ENCODE results near the gene MAP2K3. TPM values are rescaled to one million over a fixed set of nuclear protein-coding genes. Genes with fewer than 3 reads are reported as not detected.

MAP2K3 gene
- total and polyA plus RNA-seq, 4 donors, result 36.4 to 111 (median 76.7) TPM

GRCh38 chr17:21246698-21247097 is 37.8 kb upstream of the MAP2K3 start:
- DNase-seq (no peak), ATAC-seq (ENCODE audit: insufficient read depth, low FRiP score) (no peak)
- no peak overlapping the region for H3K27ac ChIP-seq (ENCODE audit: low read depth in 1 of 2, low read length in 1 of 2)
- H3K27me3 ChIP-seq (ENCODE audit: control insufficient read depth in 3 of 3, insufficient read depth in 3 of 3, low read length in 2 of 3), result no peaks in the 10 kb centered on the region
- no peak overlapping the region for H3K9ac ChIP-seq (ENCODE audit: insufficient read depth in 1 of 2, low read length in 2 of 2)
- H3K4me1 ChIP-seq (ENCODE audit: control insufficient read depth in 5 of 5, insufficient read depth in 5 of 5, low read length in 5 of 5), result peaks cover 0 to 9% (median 0%) of the 10 kb centered on the region in 5 donors
- WGBS, 2 donors, result 96 to 98% methylated on average over 4 of the region's 4 CpGs
- no peak overlapping the region for H3K4me3 ChIP-seq
- no peak for TF ChIP-seq CTCF (IDR thresholded peaks at IDR 0.05; ENCODE audit: control extremely low read depth, extremely low read depth)
- H3K9me3 ChIP-seq (ENCODE audit: control insufficient read depth in 4 of 4, insufficient read depth in 3 of 4, low read length in 3 of 4), result no peaks in the 10 kb centered on the region
- H3K36me3 ChIP-seq (ENCODE audit: control insufficient read depth in 4 of 4, insufficient read depth in 4 of 4, low read length in 4 of 4), result peaks cover 0 to 19% (median 0%) of the 10 kb centered on the region in 4 donors

- Histone ChIP-seq H3K27me3 (ENCODE audit: control insufficient read depth in 3 of 3, insufficient read depth in 3 of 3, low read length in 2 of 3) (no peaks in the 10 kb centered on the region), H3K9me3 (ENCODE audit: control insufficient read depth in 4 of 4, insufficient read depth in 3 of 4, low read length in 3 of 4) (no peaks in the 10 kb centered on the region), H3K9ac (ENCODE audit: insufficient read depth in 1 of 2, low read length in 2 of 2) (no peak overlapping the region), H3K36me3 (ENCODE audit: control insufficient read depth in 4 of 4, insufficient read depth in 4 of 4, low read length in 4 of 4) (peaks cover 0 to 9% (median 0%) of the 10 kb centered on the region in 4 donors), H3K27ac (ENCODE audit: low read depth in 1 of 2, low read length in 1 of 2) (no peak overlapping the region), H3K4me3 (no peak overlapping the region), H3K4me1 (ENCODE audit: control insufficient read depth in 5 of 5, insufficient read depth in 5 of 5, low read length in 5 of 5) (peaks cover 0 to 9% (median 3%) of the 10 kb centered on the region in 5 donors)
- WGBS, 2 donors, result 89 to 92% methylated on average over 12 of the region's 12 CpGs
- ATAC-seq (ENCODE audit: insufficient read depth, low FRiP score) (no peak), DNase-seq (no peak)
- no peak for TF ChIP-seq CTCF (IDR thresholded peaks at IDR 0.05; ENCODE audit: control extremely low read depth, extremely low read depth)
Observed at GRCh38 chr17:21247552-21248258, 36.8 kb upstream of the MAP2K3 start.

GRCh38 chr17:21248500-21248899 is 36.0 kb upstream of the MAP2K3 start:
- Histone ChIP-seq H3K27ac (ENCODE audit: low read depth in 1 of 2, low read length in 1 of 2) (no peak overlapping the region), H3K9ac (ENCODE audit: insufficient read depth in 1 of 2, low read length in 2 of 2) (no peak overlapping the region), H3K4me1 (ENCODE audit: control insufficient read depth in 5 of 5, insufficient read depth in 5 of 5, low read length in 5 of 5) (peaks cover 0 to 9% (median 3%) of the 10 kb centered on the region in 5 donors), H3K36me3 (ENCODE audit: control insufficient read depth in 4 of 4, insufficient read depth in 4 of 4, low read length in 4 of 4) (peaks cover 0 to 5% (median 0%) of the 10 kb centered on the region in 4 donors), H3K4me3 (no peak overlapping the region), H3K9me3 (ENCODE audit: control insufficient read depth in 4 of 4, insufficient read depth in 3 of 4, low read length in 3 of 4) (no peaks in the 10 kb centered on the region), H3K27me3 (ENCODE audit: control insufficient read depth in 3 of 3, insufficient read depth in 3 of 3, low read length in 2 of 3) (no peaks in the 10 kb centered on the region)
- TF ChIP-seq CTCF (IDR thresholded peaks at IDR 0.05; ENCODE audit: control extremely low read depth, extremely low read depth), result no peak
- WGBS, 2 donors, result 85 to 90% methylated on average over 4 of the region's 4 CpGs
- DNase-seq (no peak), ATAC-seq (ENCODE audit: insufficient read depth, low FRiP score) (no peak)
